AG20443 (cell line): ENCODE results near the gene SUSD3.
"Not testable (repeated sequence)": the region's sequence is repeated elsewhere in the genome, so short reads cannot be mapped to it uniquely, and the experiment has no call there.

ENCODE experiments used
- DNase-seq: peaks from one replicate; pipeline ENCODE4 v3.0.0; 2012; ENCODE audit warnings: low spot score, mixed read lengths

The SUSD3 gene

DNA sequence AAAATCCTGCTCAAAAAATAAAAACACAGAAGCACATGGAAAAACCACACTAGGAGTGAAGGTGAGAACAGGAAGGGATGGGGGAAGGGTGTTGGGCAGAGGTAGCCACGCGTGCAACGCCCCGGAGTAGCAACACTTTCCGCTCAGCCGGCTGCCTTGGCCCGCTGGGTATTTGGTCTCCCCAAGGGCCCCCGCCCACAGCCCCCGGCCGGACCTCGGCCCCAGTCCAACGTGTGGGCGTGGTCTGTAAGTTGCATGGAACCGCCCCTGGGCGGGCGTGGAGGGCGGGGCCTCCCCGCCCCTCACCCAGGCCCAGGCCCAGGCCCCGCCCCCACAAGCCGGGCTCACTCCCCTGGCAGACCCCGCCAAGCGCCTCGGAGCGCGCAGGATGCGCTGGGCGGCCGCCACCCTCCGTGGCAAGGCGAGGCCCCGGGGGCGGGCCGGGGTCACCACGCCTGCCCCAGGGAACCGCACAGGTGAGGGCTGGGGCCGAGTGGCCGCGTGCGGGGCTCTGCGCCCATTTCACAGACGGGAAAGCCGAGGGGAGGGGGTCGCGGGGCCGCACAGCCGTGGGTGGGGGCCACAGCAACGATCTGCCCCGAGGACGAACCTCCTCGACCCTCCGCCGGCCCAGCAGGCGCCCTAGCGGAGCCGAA is at the start of gene SUSD3:
Gene SUSD3 (plus strand): TSS at position 347 of the 656 bp plus-strand sequence. CDS start 42 bp downstream, at position 389.
- peak; percentile 55 for DNase-seq

DNA sequence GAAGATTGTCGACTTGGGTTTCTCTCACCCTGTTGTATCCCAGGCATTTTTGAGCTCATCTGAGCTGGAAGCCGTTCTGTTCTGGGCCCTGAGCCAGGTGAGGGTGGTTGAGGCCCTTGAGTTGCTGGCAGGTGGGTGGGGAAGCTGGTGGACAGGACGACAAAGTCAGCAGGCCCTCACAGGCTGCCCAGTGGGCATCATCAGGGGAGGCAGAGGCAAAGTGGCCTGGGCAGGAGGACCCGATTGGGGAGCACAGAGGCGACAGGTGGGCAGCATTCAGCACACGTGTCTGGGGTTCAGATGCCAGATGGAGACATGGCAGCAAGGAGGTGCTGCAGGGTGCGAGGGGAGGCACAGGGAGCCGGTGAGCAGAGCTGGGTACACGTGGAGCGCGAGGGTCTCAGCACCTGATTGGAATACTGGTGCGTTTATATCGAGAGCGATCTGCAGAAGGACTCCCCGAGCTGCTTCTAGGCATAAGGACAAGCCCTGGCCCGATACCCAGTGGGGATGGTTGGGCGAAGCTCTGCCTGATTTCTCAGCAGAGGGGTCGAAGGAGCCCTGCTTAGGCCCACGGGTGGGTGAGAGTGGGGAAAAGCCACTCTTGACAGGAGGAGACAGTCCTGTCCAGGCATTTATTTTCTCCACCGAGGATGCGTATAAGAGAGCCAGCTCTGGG is 49.0 kb upstream of the SUSD3 start:
- peak; percentile 4 for DNase-seq

DNA sequence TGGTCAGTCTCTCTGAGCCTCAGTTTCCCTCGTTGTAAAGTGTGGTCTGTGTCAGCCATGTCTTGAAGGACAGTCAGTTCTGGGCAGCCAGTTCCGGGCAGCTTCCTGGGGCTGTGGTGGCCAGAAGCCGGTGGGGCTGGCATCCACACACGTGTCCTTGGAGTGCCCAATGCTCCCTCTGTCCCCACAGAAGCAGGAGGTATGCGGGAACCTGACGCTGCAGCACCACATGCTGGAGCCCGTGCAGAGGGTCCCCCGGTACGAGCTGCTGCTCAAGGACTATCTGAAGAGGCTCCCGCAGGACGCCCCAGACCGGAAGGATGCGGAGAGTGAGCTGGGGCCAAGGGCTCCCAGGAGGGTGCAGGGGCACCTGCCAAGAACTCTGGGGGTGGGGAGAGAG is 48.4 kb upstream of the SUSD3 start:
- DNase-seq: peak; percentile 4

DNA sequence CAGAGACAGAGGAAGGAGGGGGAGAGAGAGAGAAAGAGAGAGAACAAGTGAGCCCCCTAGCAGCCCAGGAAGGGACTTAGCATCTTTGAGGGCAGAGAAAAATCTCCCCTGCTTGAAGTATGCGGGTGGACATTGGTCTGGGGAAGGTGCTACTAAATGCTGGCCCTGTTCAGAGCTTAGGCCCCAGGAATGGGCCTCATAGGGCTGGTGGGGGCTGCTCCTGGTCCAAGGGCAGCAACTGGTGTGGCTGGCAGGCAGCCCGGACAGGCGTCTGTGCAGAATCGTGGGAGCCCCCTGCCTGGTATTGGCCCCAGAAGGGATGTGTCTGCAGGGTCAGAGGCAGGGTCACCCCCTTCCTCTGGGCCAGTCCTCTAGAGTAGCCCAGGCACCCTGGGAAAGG is 47.8 kb upstream of the SUSD3 start:
- peak; percentile 7 for DNase-seq

DNA sequence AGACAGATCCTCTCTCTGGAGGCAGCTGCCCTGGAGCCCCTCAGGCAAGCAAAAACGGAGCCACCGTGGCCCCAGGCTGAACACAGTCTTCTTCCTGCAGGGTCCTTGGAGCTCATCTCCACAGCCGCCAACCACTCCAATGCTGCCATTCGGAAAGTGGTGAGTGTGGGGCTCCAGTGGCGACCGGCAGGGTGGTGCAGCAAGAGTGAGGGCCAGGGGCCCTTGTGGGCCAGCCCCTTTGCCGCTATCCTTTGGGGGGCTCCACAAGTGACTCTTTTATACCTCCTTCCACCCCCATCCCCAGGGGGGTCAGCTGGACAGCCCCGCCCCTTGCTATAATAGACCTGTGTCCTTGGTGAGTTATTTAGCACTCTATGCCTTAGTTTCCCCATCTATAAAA is 47.4 kb upstream of the SUSD3 start:
- no peak for DNase-seq

DNA sequence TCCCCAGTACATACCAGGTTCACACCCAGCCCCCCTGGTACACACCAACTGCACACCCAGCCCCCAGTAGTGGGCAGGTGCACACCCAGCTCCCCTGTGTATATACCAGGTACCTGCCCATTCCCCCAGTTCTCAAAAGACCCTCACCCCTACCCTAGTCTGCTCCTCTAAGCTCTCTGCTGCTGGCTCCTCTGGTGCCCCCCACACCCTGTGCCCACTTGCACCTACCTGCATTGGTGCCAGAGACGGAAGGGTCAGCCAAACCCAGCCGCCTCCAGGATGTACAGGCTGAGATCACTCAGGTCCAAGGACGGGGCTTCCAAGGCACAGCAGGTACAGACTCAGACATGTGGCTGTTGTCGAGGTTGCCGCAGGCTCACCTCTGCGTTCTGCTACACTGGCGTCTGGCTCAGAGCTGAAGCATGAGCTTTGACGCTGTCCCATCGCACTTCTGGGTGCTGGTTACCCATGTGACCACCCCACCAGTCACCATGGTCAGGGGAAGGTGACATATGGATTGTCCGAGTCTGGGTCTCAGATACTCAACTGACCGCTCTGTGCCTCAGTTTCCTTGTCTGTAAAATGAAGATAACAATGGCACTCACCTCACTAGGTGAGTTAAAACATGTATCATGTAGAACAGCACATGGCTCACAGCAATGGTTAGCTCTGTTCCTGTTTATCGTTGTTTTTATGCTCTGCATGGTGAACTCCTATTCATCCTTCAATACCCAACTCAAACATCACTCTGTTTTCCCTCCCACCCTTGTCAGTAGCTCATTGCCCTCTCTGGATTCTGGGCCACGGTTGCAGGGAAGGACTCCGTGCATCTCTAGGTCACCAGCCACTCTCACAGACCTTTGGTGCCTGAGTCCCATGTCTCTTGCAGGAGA is 45.3 kb upstream of the SUSD3 start:
- no peak for DNase-seq

DNA sequence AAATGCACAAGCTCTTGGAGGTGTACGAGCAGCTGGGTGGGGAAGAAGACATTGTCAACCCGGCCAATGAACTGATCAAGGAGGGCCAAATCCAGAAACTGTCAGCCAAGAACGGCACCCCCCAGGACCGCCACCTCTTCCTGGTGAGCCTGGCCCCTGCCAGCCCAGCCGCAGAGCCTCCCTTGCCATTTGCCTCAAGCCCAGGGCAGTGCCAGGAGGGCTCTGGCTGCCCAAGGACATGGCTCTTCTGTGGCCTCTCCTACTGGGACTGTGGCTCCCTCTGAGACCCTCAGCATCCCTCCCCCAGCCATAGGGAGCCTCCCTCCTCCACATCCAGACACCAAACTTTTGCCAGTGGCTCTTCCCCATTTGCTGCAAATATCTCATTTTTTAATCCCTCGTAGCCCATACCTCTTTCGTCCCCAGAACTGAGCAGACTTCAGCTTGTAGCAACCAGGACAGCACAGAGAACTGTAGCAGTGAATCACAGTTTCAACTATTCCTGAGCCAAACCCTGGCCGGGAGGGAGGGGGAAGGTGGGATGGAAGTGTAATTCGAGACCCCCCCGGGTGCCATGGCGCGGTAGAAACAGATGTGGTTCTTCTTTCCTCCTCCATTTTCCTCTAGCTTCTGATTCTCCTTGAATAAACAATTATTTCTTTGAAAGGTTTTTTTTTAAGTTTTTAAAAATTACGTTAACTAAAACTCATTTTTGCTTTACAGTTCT is 44.5 kb upstream of the SUSD3 start:
- no peak for DNase-seq

GRCh38 chr9:93015190-93015589 is 43.3 kb upstream of the SUSD3 start:
- not testable (repeated sequence) for DNase-seq

- DNase-seq: no peak
Measured at GRCh38 chr9:93017621-93018020, 40.9 kb upstream of the SUSD3 start.

GRCh38 chr9:93020151-93020550 is 38.4 kb upstream of the SUSD3 start:
- no peak for DNase-seq

- DNase-seq: no peak
Measured at GRCh38 chr9:93020771-93021670, 37.5 kb upstream of the SUSD3 start.

DNA sequence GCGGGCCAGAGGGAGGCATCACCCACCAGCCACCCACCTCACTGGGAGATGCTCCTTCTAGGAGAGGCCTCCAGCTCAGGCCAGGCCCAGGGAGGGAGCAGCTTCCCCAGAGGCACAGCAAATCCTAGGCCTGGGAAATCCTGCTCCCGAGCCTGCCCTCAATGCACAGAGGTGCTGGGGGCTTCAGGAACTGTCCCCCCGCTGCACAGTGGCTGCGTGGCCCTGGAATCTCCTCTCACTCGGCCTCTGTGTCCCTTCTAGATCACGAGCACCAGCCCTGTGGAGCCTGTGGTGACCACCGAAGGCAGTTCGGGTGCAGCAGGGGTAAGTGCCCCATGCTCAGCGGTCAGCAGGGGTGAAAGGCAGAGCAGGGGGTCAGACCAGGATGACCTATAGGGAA is 36.4 kb upstream of the SUSD3 start:
- DNase-seq: no peak

- DNase-seq: no peak
Measured at GRCh38 chr9:93022721-93023520, 35.6 kb upstream of the SUSD3 start.

DNA sequence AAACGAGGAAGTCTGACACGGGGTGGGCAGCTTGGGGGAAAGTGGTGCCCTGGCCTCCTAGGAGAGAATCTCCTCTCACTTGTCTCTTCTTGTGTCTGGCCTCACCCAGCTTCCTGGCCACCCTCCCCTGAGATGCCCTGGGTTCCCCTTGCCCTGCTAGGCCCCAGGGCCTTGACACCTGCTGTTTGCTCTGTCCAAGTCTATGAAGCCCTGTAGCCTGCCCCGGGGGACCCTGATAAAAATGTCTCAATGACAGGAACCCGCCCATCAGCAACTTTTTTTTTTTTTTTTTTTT is 35.0 kb upstream of the SUSD3 start:
- no peak for DNase-seq

GRCh38 chr9:93024646-93024910 is 33.9 kb upstream of the SUSD3 start:
- no peak for DNase-seq

DNA sequence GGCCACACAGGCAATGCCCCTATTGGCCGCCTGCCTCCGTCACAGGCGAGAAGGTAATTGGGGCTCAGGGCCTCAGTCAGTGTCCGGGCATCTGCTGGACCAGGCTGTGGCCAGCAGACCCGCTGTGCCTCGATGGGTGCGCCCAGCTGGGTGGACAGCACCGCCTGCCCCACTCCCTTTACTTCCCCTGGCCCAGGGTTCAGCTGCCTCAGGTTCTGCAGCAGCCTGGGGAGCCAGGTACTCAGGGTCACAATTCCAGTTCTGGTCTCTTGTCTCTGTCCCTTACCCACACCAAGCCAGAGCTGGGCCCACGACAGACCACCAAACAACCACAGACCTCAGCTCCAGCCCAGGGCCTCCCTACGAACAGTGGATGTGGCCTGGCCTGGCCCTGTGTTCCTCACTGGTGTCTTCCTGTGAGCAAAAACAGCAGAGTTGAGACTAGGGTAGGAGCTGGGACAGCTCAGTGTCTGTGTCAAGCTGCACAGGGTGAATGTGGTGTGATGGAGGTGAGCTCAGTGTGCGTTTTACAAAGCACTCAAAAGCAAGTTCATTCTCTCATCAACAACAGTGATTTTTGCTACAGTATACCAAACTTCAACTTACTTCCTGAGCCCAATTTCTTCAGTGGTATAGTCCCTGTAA is 33.4 kb upstream of the SUSD3 start:
- no peak for DNase-seq

- DNase-seq: no peak
Measured at GRCh38 chr9:93025736-93026135, 32.8 kb upstream of the SUSD3 start.

DNA sequence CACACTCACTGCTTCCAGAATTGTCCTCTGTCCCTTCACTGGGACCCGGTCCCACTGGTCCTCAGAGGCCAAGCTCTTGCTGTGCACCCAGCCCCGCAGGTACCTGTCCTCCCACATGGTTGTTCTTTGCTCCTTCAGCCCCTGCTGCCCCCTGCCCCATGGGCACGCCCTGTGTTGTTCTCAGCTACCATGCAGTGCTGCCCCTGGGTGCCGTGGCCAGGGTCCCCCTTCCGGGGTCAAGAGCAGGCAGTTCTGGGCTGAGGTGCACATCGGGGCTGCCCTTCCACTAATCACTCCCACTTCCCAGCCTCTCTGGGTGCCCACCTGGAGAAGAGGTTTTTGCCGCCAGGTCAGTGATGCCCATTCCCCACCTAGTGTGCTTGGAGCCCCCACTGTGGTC is 31.9 kb upstream of the SUSD3 start:
- DNase-seq: no peak

DNA sequence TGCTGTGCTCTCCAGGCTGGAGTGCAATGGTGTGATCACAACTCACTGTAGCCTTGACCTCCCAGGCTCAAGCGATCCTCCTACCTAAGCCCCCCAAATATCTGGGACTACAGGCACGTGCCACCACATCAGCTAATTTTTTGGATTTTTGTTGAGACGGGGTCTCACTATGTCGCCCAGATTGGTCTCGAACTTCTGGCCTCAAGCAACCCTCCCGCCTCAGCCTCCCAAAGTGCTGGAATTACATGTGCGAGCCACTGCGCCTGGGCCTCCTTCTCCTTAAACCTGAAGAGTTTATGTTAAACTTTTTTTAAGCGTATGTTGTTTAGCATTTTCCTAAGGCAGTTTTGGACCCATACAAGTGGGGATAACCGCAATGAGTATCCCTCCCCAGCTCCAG is 30.8 kb upstream of the SUSD3 start:
- no peak for DNase-seq

GRCh38 chr9:93028448-93029006 is 30.0 kb upstream of the SUSD3 start:
- DNase-seq: no peak
